BJ (cell line): ENCODE results near the gene GDPD4. TPM values are rescaled to one million over a fixed set of nuclear protein-coding genes. Genes with fewer than 3 reads are reported as not detected.
"Not testable (repeated sequence)": the region's sequence is repeated elsewhere in the genome, so short reads cannot be mapped to it uniquely, and the experiment has no call there.

Experiments
- CTCF ChIA-PET: fragments of 350-600 bp; formaldehyde crosslinking; extraction: SDS; loops from one replicate; lab custom pipeline; 2021; ENCODE audit warnings: antibody characterized with exemption, inconsistent platforms; lab: Yijun Ruan, JAX
- POLR2A ChIA-PET: fragments of 300-600 bp; sonication (Branson Sonifier 250); formaldehyde crosslinking; extraction: SDS; loops from one replicate; lab custom pipeline; 2021; ENCODE audit warnings: antibody characterized with exemption; lab: Charles Lee
- DNase-seq: peaks from one replicate; pipeline ENCODE4 v3.0.0-alpha.2; 2011; ENCODE audit warnings: low read depth
- H3K27me3 ChIP-seq: 2 replicates; pipeline ENCODE4 v1.6.0; 2011; ENCODE audit warnings: low read length; ENCODE audit not compliant: control insufficient read depth, insufficient read depth
- H3K36me3 ChIP-seq: 2 replicates; pipeline ENCODE4 v1.5.1; 2011; ENCODE audit warnings: low read length; ENCODE audit not compliant: control insufficient read depth, insufficient read depth
- H3K4me3 ChIP-seq: 2 replicates; pipeline ENCODE4 v1.5.1; 2011; ENCODE audit warnings: low read depth, mild to moderate bottlenecking, control low read depth, low read length
- polyA plus RNA-seq: library from polyadenylated mRNA; depleted of rRNA; stranded (reverse); fragments of >200 nt; gene quantifications from 2 replicates; pipeline ENCODE4 v1.2.3, GENCODE V29; 2011
- TF ChIP-seq, protein P1 (sequence below): IDR thresholded peaks from 2 replicates; pipeline ENCODE4 v1.5.1; 2011; ENCODE audit warnings: low read depth, mild to moderate bottlenecking, control low read depth, inconsistent platforms, low read length, moderate library complexity; ENCODE audit not compliant: insufficient read depth

Gene GDPD4
- polyA plus RNA-seq, 1 experiment = not detected

DNA sequence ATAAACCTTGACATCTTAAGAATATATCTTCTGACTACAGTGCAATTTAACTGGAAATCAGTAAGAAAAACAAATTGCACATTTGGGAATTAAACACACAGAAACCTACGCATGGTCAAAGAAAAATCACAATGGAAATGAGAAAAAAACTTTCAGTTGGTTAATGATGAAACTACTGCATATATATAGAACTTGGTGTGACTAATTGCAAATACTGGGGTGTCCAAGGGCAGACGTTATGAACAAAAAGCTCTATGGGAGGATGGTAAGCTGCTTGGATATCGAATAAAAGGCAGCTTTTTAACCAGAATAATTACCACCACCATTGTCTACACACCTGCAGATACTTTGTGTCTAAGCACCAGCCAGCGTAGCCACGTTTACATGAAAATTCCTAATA is 791 bp downstream of the GDPD4 start:
- Histone ChIP-seq H3K27me3 (no peaks in the 10 kb centered on the region), H3K4me3 (no peak overlapping the region), H3K36me3 (no peaks in the 10 kb centered on the region)
- ChIA-PET POLR2A (no interaction called here), CTCF (no interaction called here)
- no peak for DNase-seq
- TF ChIP-seq, protein P1, sequence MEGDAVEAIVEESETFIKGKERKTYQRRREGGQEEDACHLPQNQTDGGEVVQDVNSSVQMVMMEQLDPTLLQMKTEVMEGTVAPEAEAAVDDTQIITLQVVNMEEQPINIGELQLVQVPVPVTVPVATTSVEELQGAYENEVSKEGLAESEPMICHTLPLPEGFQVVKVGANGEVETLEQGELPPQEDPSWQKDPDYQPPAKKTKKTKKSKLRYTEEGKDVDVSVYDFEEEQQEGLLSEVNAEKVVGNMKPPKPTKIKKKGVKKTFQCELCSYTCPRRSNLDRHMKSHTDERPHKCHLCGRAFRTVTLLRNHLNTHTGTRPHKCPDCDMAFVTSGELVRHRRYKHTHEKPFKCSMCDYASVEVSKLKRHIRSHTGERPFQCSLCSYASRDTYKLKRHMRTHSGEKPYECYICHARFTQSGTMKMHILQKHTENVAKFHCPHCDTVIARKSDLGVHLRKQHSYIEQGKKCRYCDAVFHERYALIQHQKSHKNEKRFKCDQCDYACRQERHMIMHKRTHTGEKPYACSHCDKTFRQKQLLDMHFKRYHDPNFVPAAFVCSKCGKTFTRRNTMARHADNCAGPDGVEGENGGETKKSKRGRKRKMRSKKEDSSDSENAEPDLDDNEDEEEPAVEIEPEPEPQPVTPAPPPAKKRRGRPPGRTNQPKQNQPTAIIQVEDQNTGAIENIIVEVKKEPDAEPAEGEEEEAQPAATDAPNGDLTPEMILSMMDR = no peak

DNA sequence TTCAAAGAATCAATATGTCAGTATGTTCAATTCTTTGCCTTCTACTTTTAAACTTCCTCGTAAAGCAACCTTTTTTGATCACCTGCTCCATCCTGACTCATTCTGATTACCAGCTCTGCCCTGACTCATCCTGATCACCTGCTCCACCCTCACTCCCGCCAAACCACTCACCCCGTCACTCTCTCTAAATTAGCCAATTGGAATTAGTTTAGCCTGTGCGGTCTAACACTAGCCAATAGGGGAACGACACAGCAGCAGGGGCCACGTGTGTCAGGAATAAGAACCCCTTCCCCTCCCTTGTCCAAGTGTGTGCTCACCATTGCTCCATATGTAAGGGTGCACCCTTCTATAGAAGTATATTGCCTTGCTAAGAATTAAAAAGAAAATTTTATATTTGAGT is 1.5 kb downstream of the GDPD4 start:
- DNase-seq, H3K27me3 ChIP-seq, POLR2A ChIA-PET, H3K36me3 ChIP-seq, H3K4me3 ChIP-seq, CTCF ChIA-PET: not testable (repeated sequence)

DNA sequence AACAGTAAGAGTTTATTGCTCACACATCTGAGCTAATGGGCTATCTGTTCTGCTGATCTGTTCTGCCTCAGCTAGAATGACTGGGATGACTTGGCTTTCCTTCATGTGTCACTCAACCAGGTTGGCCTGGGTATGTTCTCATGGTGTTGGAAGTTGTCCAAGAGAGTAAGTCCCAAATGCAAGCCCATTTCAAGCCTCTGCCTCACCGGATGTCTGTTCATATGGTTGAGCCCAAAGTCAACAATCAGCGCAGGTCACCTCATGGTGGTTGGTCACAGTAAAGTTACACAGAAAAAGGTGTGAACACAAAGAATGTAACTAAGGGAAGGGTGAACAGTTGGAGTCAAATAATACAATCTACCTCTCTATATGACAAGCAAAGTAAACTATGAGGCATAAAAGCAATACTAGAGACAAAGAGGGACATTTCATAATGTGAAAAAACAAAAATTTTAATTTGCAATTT is 1.9 kb downstream of the GDPD4 start:
- TF ChIP-seq, protein P1 = no peak
- CTCF ChIA-PET = no interaction called here
- Histone ChIP-seq H3K27me3 (no peaks in the 10 kb centered on the region), H3K4me3 (no peak overlapping the region), H3K36me3 (no peaks in the 10 kb centered on the region)
- POLR2A ChIA-PET = no interaction called here
- DNase-seq = no peak

DNA sequence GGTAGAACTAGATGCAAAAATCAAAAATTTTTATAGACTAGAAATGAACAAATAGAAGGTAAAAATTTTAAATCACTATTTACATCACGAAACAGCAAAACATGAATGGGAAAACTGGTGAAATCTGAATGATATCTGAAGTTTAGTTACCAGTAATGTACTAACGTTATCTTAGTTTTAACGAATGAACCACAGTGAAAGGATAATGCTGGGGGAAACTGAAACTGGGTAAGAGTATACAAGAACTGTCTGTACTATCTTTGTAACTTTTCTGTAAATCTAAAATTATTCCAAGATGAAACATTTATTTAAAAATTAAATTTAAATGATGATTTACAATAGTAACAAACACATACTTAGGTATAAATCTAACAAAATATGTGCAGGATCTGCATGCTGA is 7.4 kb downstream of the GDPD4 start:
- CTCF ChIA-PET = interaction anchor here (0.6 kb wide), 1 partner anchor 9 kb away, joined by 3 read pairs; no protein-coding TSS in a partner anchor
- Histone ChIP-seq H3K36me3 (no peaks in the 10 kb centered on the region), H3K27me3 (no peaks in the 10 kb centered on the region), H3K4me3 (no peak overlapping the region)
- no peak for DNase-seq
- TF ChIP-seq, protein P1 = no peak
- POLR2A ChIA-PET = no interaction called here

DNA sequence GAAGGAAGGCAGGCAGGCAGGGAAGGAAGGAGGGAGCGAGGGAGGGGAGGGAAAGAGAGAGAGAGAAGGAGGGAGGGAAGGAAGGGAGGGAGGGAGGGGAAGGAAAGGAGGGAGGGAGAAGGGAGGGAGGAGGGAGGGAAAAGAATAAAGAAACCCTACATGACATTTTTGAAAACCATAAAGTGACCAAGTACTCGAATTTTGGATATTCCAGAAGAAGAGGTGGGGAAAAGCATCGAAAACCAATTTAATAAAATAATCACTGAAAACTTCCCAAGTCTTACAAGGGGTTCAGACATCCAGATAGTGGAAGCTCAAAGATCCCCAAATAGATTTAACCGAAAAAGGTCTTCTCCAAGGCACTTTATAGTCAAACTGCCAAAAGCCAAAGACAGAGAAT is 11.7 kb downstream of the GDPD4 start:
- DNase-seq = no peak
- Histone ChIP-seq H3K4me3 (no peak overlapping the region), H3K36me3 (no peaks in the 10 kb centered on the region), H3K27me3 (no peaks in the 10 kb centered on the region)
- ChIA-PET CTCF (interaction anchor here (1.1 kb wide), 1 partner anchor 29 kb away, joined by 3 read pairs; no protein-coding TSS in a partner anchor), POLR2A (no interaction called here)
- TF ChIP-seq, protein P1 = no peak

DNA sequence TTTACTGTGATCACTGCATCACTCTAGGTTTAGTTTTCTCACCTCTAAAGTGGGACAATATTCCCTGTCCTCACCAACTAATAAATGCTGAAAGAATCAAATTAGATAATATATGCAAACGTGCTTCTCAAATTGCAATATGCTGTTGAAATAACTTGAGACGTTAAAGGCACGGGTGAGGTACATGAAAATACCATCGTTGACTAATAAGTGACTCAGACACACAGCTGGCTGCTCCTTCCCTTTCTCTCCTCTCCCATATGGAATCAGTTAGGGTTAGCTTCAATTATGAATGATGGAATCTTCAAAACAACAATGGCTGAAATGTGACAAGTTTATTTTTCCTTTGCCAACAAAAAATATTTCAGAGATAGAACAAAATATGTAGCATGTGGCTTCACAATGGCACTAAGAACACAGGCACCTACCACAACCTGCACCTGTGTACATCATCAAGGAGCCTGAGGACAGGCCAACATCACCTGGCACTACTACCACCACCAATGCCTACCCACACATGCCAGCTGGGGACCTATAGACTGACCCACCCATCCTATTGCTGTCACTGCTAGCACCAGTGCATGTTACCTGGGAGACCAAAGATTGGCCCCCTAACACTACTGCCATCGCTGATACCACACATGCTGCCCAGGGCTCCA is 13.7 kb downstream of the GDPD4 start:
- Histone ChIP-seq H3K36me3 (no peaks in the 10 kb centered on the region), H3K4me3 (no peak overlapping the region), H3K27me3 (no peaks in the 10 kb centered on the region)
- TF ChIP-seq, protein P1 = no peak
- DNase-seq = peak; percentile 78
- CTCF ChIA-PET = interaction anchor here (1.3 kb wide), 1 partner anchor 17 kb away, joined by 3 read pairs; no protein-coding TSS in a partner anchor
- POLR2A ChIA-PET = interaction anchor here (0.8 kb wide), 1 partner anchor 27 kb away, joined by 3 read pairs; no protein-coding TSS in a partner anchor
